Astrocyte (in vitro differentiated cells and primary cell): Measurements from ENCODE around the gene SLC47A2. TPM values are rescaled to one million over a fixed set of nuclear protein-coding genes. Genes with fewer than 3 reads are reported as not detected.

ENCODE experiments used
- DNase-seq: peaks from one replicate; pipeline ENCODE4 v3.0.0-alpha.2; 2010; ENCODE audit warnings: low read depth
- FAIRE-seq: peaks from 2 replicates; lab custom pipeline; 2011; peaks lifted over from hg19 to GRCh38; lab: Jason Lieb, UNC
- H2AFZ ChIP-seq: 2 replicates; pipeline ENCODE4 v1.6.0; 2012; ENCODE audit warnings: low read depth, low read length, inconsistent platforms
- H3K27ac ChIP-seq: 2 replicates; pipeline ENCODE4 v1.5.1; 2011; ENCODE audit warnings: low read depth, low read length, inconsistent platforms
- H3K27me3 ChIP-seq: 2 replicates; pipeline ENCODE4 v1.6.0; 2011; ENCODE audit warnings: low read length, inconsistent platforms; ENCODE audit not compliant: insufficient read depth
- H3K36me3 ChIP-seq: 2 replicates; pipeline ENCODE4 v1.5.1; 2011; ENCODE audit warnings: low read length, inconsistent platforms; ENCODE audit not compliant: insufficient read depth
- H3K4me1 ChIP-seq: 2 replicates; pipeline ENCODE4 v1.5.1; 2011; ENCODE audit warnings: low read length, inconsistent platforms; ENCODE audit not compliant: insufficient read depth
- H3K4me2 ChIP-seq: 2 replicates; pipeline ENCODE4 v1.6.0; 2012; ENCODE audit warnings: low read length, inconsistent platforms
- H3K4me3 ChIP-seq: 2 replicates; pipeline ENCODE4 v1.5.1; 2011; ENCODE audit warnings: low read depth, mild to moderate bottlenecking, low read length, inconsistent platforms; ENCODE audit not compliant: insufficient read depth
- H3K79me2 ChIP-seq: 2 replicates; pipeline ENCODE4 v1.6.0; 2012; ENCODE audit warnings: mild to moderate bottlenecking, low read length, inconsistent platforms; ENCODE audit not compliant: insufficient read depth
- H3K9ac ChIP-seq: 2 replicates; pipeline ENCODE4 v1.6.0; 2012; ENCODE audit warnings: mild to moderate bottlenecking, low read length, inconsistent platforms
- H3K9me3 ChIP-seq: 2 replicates; pipeline ENCODE4 v1.5.1; 2012; ENCODE audit warnings: low read depth, mild to moderate bottlenecking, low read length, inconsistent platforms; ENCODE audit not compliant: insufficient read depth
- H4K20me1 ChIP-seq: 2 replicates; pipeline ENCODE4 v1.6.0; 2012; ENCODE audit warnings: low read length, inconsistent platforms; ENCODE audit not compliant: insufficient read depth
- H3K27ac Mint-ChIP-seq: one replicate; pipeline ENCODE4 v1.8.0; 2021; ENCODE audit warnings: mild to moderate bottlenecking, mixed read lengths; ENCODE audit not compliant: unreplicated experiment
- H3K27me3 Mint-ChIP-seq: one replicate; pipeline ENCODE4 v1.8.0; 2021; ENCODE audit warnings: low read depth, mixed read lengths; ENCODE audit not compliant: unreplicated experiment
- H3K36me3 Mint-ChIP-seq: one replicate; pipeline ENCODE4 v1.8.0; 2021; ENCODE audit warnings: low read depth, mixed read lengths; ENCODE audit not compliant: unreplicated experiment
- H3K4me1 Mint-ChIP-seq: one replicate; pipeline ENCODE4 v1.8.0; 2021; ENCODE audit warnings: low read depth, mixed read lengths; ENCODE audit not compliant: unreplicated experiment
- H3K4me3 Mint-ChIP-seq: one replicate; pipeline ENCODE4 v1.8.0; 2021; ENCODE audit warnings: mild to moderate bottlenecking, moderate library complexity, mixed read lengths; ENCODE audit not compliant: unreplicated experiment
- H3K9me3 Mint-ChIP-seq: one replicate; pipeline ENCODE4 v1.8.0; 2021; ENCODE audit warnings: mild to moderate bottlenecking, mixed read lengths; ENCODE audit not compliant: unreplicated experiment
- CTCF ChIP-seq: IDR thresholded peaks from 2 replicates; pipeline ENCODE4 v1.5.1; 2011; ENCODE audit warnings: low read depth, mild to moderate bottlenecking, inconsistent platforms, low read length, moderate library complexity; ENCODE audit not compliant: insufficient read depth
- EZH2 ChIP-seq: IDR thresholded peaks from 2 replicates; pipeline ENCODE4 v1.6.1; 2012; ENCODE audit warnings: mild to moderate bottlenecking, low read length, inconsistent platforms; ENCODE audit not compliant: insufficient read depth
- total RNA-seq: library from RNA; stranded (reverse); gene quantifications from 2 replicates; pipeline ENCODE4 v1.2.1, GENCODE V29; 2021

SLC47A2 gene
- total RNA-seq, 1 donor from 2014 or later: not detected

- DNase-seq: no peak
- Histone ChIP-seq H3K4me3 (no peak overlapping the region), H3K36me3 (no peaks in the 10 kb centered on the region), H3K27me3 (no peaks in the 10 kb centered on the region), H2AFZ (no peak overlapping the region), H4K20me1 (no peaks in the 10 kb centered on the region), H3K4me1 (no peaks in the 10 kb centered on the region), H3K4me2 (no peak overlapping the region), H3K27ac (no peak overlapping the region), H3K9ac (no peak overlapping the region), H3K79me2 (no peaks in the 10 kb centered on the region), H3K9me3 (no peaks in the 10 kb centered on the region)
- H3K27ac Mint-ChIP-seq: no peak overlapping the region
- TF ChIP-seq EZH2 (no peak), CTCF (no peak)
- peaks cover 3% of the 10 kb centered on the region for H3K36me3 Mint-ChIP-seq
- no peak for FAIRE-seq
- H3K4me1 Mint-ChIP-seq: no peaks in the 10 kb centered on the region
- peaks cover 9% of the 10 kb centered on the region for H3K27me3 Mint-ChIP-seq
- no peak overlapping the region for H3K4me3 Mint-ChIP-seq
- no peaks in the 10 kb centered on the region for H3K9me3 Mint-ChIP-seq
Observed at GRCh38 chr17:19630035-19630434, 86.3 kb downstream of the SLC47A2 start.

- no peak for FAIRE-seq
- Histone ChIP-seq H3K4me3 (no peak overlapping the region), H3K4me2 (no peak overlapping the region), H3K9ac (no peak overlapping the region), H3K27ac (no peak overlapping the region), H3K79me2 (no peaks in the 10 kb centered on the region), H3K4me1 (no peaks in the 10 kb centered on the region), H3K27me3 (peaks cover 2% of the 10 kb centered on the region), H4K20me1 (no peaks in the 10 kb centered on the region), H3K9me3 (no peaks in the 10 kb centered on the region), H2AFZ (no peak overlapping the region), H3K36me3 (no peaks in the 10 kb centered on the region)
- peaks cover 3% of the 10 kb centered on the region for H3K36me3 Mint-ChIP-seq
- peaks cover 9% of the 10 kb centered on the region for H3K27me3 Mint-ChIP-seq
- TF ChIP-seq CTCF (no peak), EZH2 (no peak)
- DNase-seq: no peak
- no peak overlapping the region for H3K27ac Mint-ChIP-seq
- H3K4me1 Mint-ChIP-seq: no peaks in the 10 kb centered on the region
- H3K9me3 Mint-ChIP-seq: no peaks in the 10 kb centered on the region
- no peak overlapping the region for H3K4me3 Mint-ChIP-seq
Observed at GRCh38 chr17:19629449-19629848, 86.9 kb downstream of the SLC47A2 start.

Other genes with a start within 250 kb of the SLC47A2 start
- gene SLC47A1, start 182.7 kb downstream of the SLC47A2 start, total RNA-seq: 0.17 and 0.75 TPM in 2 replicates
- 11.1 and 13.8 TPM in 2 replicates for gene ALDH3A2, start 67.8 kb downstream of the SLC47A2 start, total RNA-seq
- gene ALDH3A1, start 31.7 kb upstream of the SLC47A2 start, total RNA-seq: not detected in 2 replicates
- gene ULK2, start 151.4 kb upstream of the SLC47A2 start, total RNA-seq: 10.8 and 12.1 TPM in 2 replicates